ENCODE data around the gene PM20D1. TPM values are rescaled to one million over a fixed set of nuclear protein-coding genes. Genes with fewer than 3 reads are reported as not detected.
"Not testable (repeated sequence)": the region's sequence is repeated elsewhere in the genome, so short reads cannot be mapped to it uniquely, and the experiment has no call there.

PM20D1 gene
- not detected for total RNA-seq

GRCh38 chr1:205849619-205850355 lies at the start of gene PM20D1:
Gene PM20D1 (minus strand): TSS chr1:205850132. CDS start chr1:205850072, 60 bp downstream.
- DNase-seq = peak; percentile 79

- no peak for DNase-seq
Observed at GRCh38 chr1:205896351-205896750, 46.4 kb upstream of the PM20D1 start.

GRCh38 chr1:205894119-205894518 lies 44.2 kb upstream of the PM20D1 start:
- DNase-seq = not testable (repeated sequence)

- not testable (repeated sequence) for DNase-seq
Observed at GRCh38 chr1:205892175-205892574, 42.2 kb upstream of the PM20D1 start.

- not testable (repeated sequence) for DNase-seq
Observed at GRCh38 chr1:205891481-205891880, 41.5 kb upstream of the PM20D1 start.

GRCh38 chr1:205890631-205891030 lies 40.7 kb upstream of the PM20D1 start:
- not testable (repeated sequence) for DNase-seq

GRCh38 chr1:205889706-205890105 lies 39.8 kb upstream of the PM20D1 start:
- not testable (repeated sequence) for DNase-seq

GRCh38 chr1:205889006-205889405 lies 39.1 kb upstream of the PM20D1 start:
- DNase-seq = not testable (repeated sequence)

- no peak for DNase-seq
Observed at GRCh38 chr1:205883792-205884191, 33.9 kb upstream of the PM20D1 start.

- DNase-seq = no peak
Observed at GRCh38 chr1:205880923-205881322, 31.0 kb upstream of the PM20D1 start.

GRCh38 chr1:205879974-205880373 lies 30.0 kb upstream of the PM20D1 start:
- no peak for DNase-seq

GRCh38 chr1:205878026-205878425 lies 28.1 kb upstream of the PM20D1 start:
- no peak for DNase-seq

- DNase-seq = not testable (repeated sequence)
Observed at GRCh38 chr1:205873148-205873547, 23.2 kb upstream of the PM20D1 start.

GRCh38 chr1:205870236-205870635 lies 20.3 kb upstream of the PM20D1 start:
- no peak for DNase-seq

- DNase-seq = no peak
Observed at GRCh38 chr1:205861540-205861939, 11.6 kb upstream of the PM20D1 start.

GRCh38 chr1:205858141-205858961 lies 8.4 kb upstream of the PM20D1 start:
- no peak for DNase-seq

- DNase-seq = not testable (repeated sequence)
Observed at GRCh38 chr1:205857501-205857900, 7.6 kb upstream of the PM20D1 start.

- no peak for DNase-seq
Observed at GRCh38 chr1:205856433-205856832, 6.5 kb upstream of the PM20D1 start.

GRCh38 chr1:205852969-205853368 lies 3.0 kb upstream of the PM20D1 start:
- DNase-seq = no peak

GRCh38 chr1:205851993-205852392 lies 2.1 kb upstream of the PM20D1 start:
- DNase-seq = no peak

GRCh38 chr1:205843036-205843859 lies 6.7 kb downstream of the PM20D1 start:
- peak; percentile 79 for DNase-seq

- DNase-seq = no peak
Observed at GRCh38 chr1:205842229-205842628, 7.7 kb downstream of the PM20D1 start.
